ENCODE measurements around the gene CHST11.

CHST11 gene

DNA sequence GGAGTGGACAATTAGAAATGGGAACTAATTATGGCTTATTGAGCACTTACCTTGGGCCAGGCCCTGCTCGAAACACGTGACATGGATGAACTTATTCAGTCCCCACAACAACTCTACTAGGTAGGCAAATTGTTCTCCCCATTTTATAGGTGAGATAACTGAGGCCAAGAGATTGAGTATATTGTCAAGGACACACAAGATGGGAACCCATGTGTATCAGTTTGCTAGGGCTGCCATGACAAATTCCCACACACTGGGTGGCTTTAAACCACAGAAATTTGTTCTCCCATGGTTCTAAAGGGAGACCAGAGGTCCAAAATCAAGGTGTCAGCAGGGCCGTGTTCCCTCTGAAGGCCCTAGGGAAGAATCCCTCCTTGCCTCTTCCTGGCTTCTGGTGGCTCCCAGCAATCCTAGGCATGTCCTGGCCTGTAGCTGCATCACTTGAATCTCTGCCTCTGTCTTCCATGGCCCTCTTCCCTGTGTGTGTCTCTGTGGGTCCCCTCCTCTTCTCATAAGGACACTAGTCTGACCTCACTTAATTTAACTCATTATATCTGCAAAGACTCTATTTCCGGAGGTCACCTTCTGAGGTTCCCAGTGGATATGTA is 128.8 kb downstream of the CHST11 start:
- DNase-seq (ENCODE audit: low spot score) = no peak

- no peak for DNase-seq (ENCODE audit: low spot score)
Observed at GRCh38 chr12:104586351-104586919, 129.7 kb downstream of the CHST11 start.

GRCh38 chr12:104588047-104588920 is 131.5 kb downstream of the CHST11 start:
- no peak for DNase-seq (ENCODE audit: low spot score)

- DNase-seq (ENCODE audit: low spot score) = no peak
Observed at GRCh38 chr12:104588921-104589590, 132.3 kb downstream of the CHST11 start.

- DNase-seq (ENCODE audit: low spot score) = no peak
Observed at GRCh38 chr12:104590022-104590421, 133.3 kb downstream of the CHST11 start.

GRCh38 chr12:104591257-104591885 is 134.6 kb downstream of the CHST11 start:
- DNase-seq (ENCODE audit: low spot score) = no peak

DNA sequence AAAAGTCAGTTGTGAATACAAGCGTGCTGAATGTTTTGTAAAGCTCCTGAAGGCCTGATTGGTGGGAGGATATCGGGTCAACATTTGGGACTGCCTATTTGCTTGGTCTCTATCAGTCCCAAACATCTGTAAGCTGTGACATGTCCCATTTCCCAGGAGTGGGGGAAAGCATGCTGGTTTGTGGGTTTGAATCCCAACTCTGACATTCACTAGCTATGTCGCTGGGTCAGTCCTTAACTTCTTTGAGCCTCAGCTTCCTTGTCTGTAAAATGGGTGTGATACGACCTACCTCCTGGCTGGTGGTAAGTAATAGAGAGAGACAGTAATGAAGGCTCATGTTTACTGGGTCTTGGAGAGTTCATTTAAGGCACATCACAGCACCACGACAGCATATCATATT is 136.7 kb downstream of the CHST11 start:
- DNase-seq (ENCODE audit: low spot score) = no peak

- peak; percentile 80 for DNase-seq (ENCODE audit: low spot score)
Observed at GRCh38 chr12:104596134-104596799, 139.5 kb downstream of the CHST11 start.

- DNase-seq (ENCODE audit: low spot score) = peak; percentile 20
Observed at GRCh38 chr12:104596898-104597843, 140.4 kb downstream of the CHST11 start.

GRCh38 chr12:104598342-104599271 is 141.9 kb downstream of the CHST11 start:
- DNase-seq (ENCODE audit: low spot score) = no peak

GRCh38 chr12:104599272-104600035 is 142.7 kb downstream of the CHST11 start:
- DNase-seq (ENCODE audit: low spot score) = no peak

- no peak for DNase-seq (ENCODE audit: low spot score)
Observed at GRCh38 chr12:104600036-104600712, 143.4 kb downstream of the CHST11 start.

DNA sequence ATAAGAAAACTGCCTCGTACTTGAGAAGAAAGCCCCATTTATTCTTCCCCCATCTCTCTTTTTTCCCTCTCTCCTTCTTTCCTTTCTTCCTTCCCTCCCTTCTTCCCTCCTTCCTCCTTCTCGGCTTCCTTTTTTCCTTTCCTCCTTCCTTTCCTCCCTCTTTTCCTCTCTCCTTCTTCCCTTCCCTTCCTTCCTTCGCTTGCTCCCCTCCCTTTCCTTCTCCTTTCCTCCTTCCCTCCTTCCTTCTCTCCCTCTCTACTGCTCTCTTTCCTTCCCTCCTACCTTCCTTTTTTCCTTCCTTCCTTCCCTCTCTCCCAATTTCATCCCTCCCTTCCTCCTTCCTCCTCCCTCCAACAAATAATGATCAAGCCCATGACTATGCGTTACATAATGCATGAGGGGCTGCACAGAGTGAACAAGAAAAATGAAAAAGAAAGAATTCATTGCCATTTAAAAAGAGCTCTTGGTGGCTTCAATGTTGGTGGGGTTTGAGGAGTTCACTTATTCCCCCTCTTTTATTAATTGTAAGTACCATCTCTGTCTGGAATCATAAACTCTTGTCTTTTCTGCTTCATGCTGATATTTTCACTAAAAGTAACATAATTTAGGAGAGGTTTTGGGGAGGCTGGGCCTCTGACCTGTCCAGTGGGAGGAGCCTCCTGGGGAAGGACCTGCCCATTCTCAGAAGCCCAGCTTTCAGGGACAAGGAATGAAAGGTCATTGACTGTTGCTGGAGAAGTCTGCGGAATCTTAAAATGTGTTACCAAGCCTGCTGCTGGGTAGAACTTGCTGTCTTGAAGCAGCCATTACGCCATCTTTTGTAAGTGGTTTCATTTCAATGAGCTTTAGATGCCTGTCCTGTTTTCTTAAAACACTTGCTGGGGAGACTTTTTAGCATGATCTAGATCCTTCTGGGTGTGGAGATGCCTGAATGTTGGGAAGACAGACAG is 144.3 kb downstream of the CHST11 start:
- DNase-seq (ENCODE audit: low spot score) = no peak

- no peak for DNase-seq (ENCODE audit: low spot score)
Observed at GRCh38 chr12:104602406-104602805, 145.7 kb downstream of the CHST11 start.

- no peak for DNase-seq (ENCODE audit: low spot score)
Observed at GRCh38 chr12:104602896-104603295, 146.1 kb downstream of the CHST11 start.

- DNase-seq (ENCODE audit: low spot score) = peak; percentile 45
Observed at GRCh38 chr12:104603545-104603973, 146.8 kb downstream of the CHST11 start.

Measured in hepatic stellate cell (primary cell).